Omental fat pad (tissue), 4 donors: ENCODE results near the gene AGBL3. TPM values are rescaled to one million over a fixed set of nuclear protein-coding genes. Genes with fewer than 3 reads are reported as not detected.

Experiments
- ATAC-seq: fragments of 150-250 bp; one replicate; pipeline ENCODE4 v1.9.1; 2016; ENCODE audit warnings: mild to moderate bottlenecking, moderate library complexity; ENCODE audit not compliant: low FRiP score
- DNase-seq: peaks from one replicate; pipeline ENCODE4 v3.0.0-alpha.2; 2019; ENCODE audit warnings: low spot score
- total RNA-seq, 4 donors: library from RNA; depleted of rRNA; stranded (reverse); fragments of >200 nt; gene quantifications; one replicate each; pipeline ENCODE4 v1.1.0, GENCODE V29; 2016
- TF ChIP-seq, protein P1 (sequence below), 3 donors: fragments of 450-650 bp; IDR thresholded peaks; one replicate each; pipeline ENCODE4 v1.5.1; 2016 to 2017; ENCODE audit warnings: antibody characterized with exemption in 3 of 3, mild to moderate bottlenecking in 3 of 3, moderate library complexity in 2 of 3

The AGBL3 gene
- total RNA-seq, 4 donors from 2014 or later = 1.6 to 3.2 (median 2.3) TPM

DNA sequence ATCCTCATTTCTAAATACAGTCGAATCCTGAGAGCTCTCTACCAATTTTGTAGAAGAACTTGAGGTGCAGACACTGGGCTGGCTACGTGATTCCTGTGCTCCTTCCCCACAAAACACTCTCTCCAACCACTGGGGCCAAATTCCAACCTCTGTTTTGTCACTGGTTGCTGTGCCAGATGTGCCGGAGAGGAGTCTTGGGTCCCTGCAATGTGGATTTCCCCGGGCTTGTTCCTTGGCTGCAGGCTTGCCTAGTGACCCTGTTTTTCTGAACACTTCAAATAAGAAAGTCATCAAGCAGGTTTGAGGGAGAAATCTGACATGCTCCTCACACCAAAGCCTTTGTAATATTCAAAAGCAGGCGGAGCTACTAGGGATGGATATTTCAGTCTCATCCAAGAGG lies 44.4 kb upstream of the AGBL3 start:
- no peak for DNase-seq
- no peak for ATAC-seq
- TF ChIP-seq, protein P1, sequence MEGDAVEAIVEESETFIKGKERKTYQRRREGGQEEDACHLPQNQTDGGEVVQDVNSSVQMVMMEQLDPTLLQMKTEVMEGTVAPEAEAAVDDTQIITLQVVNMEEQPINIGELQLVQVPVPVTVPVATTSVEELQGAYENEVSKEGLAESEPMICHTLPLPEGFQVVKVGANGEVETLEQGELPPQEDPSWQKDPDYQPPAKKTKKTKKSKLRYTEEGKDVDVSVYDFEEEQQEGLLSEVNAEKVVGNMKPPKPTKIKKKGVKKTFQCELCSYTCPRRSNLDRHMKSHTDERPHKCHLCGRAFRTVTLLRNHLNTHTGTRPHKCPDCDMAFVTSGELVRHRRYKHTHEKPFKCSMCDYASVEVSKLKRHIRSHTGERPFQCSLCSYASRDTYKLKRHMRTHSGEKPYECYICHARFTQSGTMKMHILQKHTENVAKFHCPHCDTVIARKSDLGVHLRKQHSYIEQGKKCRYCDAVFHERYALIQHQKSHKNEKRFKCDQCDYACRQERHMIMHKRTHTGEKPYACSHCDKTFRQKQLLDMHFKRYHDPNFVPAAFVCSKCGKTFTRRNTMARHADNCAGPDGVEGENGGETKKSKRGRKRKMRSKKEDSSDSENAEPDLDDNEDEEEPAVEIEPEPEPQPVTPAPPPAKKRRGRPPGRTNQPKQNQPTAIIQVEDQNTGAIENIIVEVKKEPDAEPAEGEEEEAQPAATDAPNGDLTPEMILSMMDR (IDR thresholded peaks at IDR 0.05) = no peak

DNA sequence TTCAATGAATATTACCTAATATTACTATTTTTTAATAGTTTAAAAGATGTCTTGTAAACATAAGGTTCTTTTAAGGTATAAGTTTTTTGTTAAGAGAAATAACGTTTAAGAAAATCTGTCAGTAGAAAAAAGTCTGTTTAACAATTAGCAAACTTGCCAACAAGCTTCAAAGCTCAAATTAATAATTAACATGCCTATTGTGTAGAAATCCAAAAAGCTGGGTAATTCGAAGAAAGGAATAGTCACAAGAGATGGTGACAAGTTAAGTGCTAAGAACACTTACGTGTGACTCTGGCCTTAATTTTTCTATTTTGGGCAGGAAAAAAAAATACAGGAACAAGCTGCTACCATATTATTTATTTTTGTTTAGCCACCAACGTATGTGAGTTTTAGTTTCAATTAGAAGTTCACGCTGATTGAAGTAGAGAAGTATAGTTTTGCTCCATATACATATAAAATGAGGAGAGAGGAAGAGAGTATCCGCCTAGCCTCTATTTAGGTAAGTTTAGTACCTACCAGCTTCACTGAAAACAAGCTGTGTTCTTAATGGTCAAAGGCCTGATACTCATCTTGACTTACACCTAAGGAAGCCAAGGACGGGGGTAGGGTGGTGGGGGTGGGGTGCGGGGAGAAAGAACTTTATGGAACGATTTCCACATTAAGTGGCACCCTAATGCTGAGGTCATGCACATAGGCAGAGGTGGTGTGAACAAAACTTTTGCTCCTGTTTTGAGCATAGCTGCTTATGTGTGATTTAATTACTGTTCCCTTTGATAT lies 43.4 kb upstream of the AGBL3 start:
- no peak for ATAC-seq
- no peak for DNase-seq
- TF ChIP-seq, protein P1 (IDR thresholded peaks at IDR 0.05) = no peak

DNA sequence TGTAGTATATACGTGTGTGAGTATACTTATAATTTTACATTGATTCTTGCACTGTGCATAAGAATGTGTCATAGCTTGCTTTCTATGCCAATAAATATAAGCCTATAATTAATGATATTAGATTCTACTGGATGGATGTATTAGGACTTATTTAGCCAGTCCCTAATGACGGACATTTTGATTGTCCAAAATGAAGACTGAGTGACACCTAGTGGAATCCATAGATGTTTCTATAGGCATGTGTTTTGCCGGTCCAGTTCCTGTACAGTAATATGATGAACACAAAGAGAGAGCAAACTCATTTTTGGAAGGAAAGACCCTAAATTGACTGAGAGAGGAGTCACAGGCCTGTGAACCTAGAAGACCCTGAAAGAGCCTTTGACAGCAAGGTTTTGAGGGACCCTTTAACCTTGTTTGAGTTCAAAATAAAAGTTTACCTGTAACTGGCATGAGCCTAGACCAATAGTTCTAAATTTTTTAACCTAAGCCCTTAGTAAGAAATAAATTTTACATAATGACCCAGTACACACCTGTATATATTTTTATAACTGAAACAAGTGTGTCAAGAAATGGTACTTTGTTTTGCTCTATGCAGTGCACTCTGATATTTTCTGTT lies 42.4 kb upstream of the AGBL3 start:
- ATAC-seq = no peak
- TF ChIP-seq, protein P1 (IDR thresholded peaks at IDR 0.05) = no peak
- DNase-seq = no peak

- ATAC-seq (no peak), DNase-seq (no peak)
- TF ChIP-seq, protein P1 (IDR thresholded peaks at IDR 0.05) = no peak
These were observed 40.6 kb upstream of the AGBL3 start for GRCh38 chr7:134945691-134946090.

- TF ChIP-seq, protein P1 (IDR thresholded peaks at IDR 0.05) = no peak
- ATAC-seq (no peak), DNase-seq (no peak)
These were observed 40.0 kb upstream of the AGBL3 start for GRCh38 chr7:134946260-134946659.

DNA sequence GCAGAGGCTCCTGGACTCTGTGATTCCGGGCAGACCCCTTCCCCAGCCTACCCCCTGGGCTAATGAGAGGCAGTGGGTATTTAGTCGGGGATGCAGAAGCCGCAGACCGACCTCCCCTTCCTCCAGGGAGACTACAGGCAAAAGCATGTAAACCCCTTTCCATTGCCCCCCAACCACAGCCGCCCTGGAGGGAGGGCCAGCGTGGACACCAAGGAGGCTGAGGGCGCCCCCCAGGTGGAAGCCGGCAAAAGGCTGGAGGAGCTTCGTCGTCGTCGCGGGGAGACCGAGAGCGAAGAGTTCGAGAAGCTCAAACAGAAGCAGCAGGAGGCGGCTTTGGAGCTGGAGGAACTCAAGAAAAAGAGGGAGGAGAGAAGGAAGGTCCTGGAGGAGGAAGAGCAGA lies 39.0 kb upstream of the AGBL3 start:
- ATAC-seq (no peak), DNase-seq (no peak)
- TF ChIP-seq, protein P1 (IDR thresholded peaks at IDR 0.05) = no peak

GRCh38 chr7:134947831-134948230 lies 38.5 kb upstream of the AGBL3 start:
- no peak for ATAC-seq
- TF ChIP-seq, protein P1 (IDR thresholded peaks at IDR 0.05) = no peak
- DNase-seq = no peak
